HEK293T (cell line): ENCODE results near the gene SKOR1.

ENCODE experiments used
- CTCF ChIA-PET: fragments of 350-600 bp; formaldehyde crosslinking; extraction: SDS; loops from one replicate; lab custom pipeline; 2021; ENCODE audit warnings: antibody characterized with exemption, inconsistent platforms; lab: Yijun Ruan, JAX
- POLR2A ChIA-PET: fragments of 350-600 bp; formaldehyde crosslinking; extraction: SDS; loops from one replicate; lab custom pipeline; 2020; ENCODE audit warnings: antibody characterized with exemption, inconsistent platforms; lab: Yijun Ruan, JAX
- DNase-seq: peaks from one replicate; pipeline ENCODE4 v3.0.0; 2012; ENCODE audit warnings: mixed read lengths; ENCODE audit errors: extremely low spot score
- ARNT ChIP-seq: fragments of 450-650 bp; IDR thresholded peaks from 2 replicates; pipeline ENCODE4 v1.6.1; 2017; ENCODE audit warnings: mild to moderate bottlenecking
- BHLHE40 ChIP-seq: fragments of 450-650 bp; IDR thresholded peaks from 2 replicates; pipeline ENCODE4 v1.6.1; 2016; ENCODE audit warnings: mild to moderate bottlenecking, moderate library complexity, borderline replicate concordance
- CTBP1 ChIP-seq: fragments of 450-650 bp; IDR thresholded peaks from 2 replicates; pipeline ENCODE4 v1.6.1; 2016; ENCODE audit warnings: borderline replicate concordance
- ELF4 ChIP-seq: fragments of 450-650 bp; IDR thresholded peaks from 2 replicates; pipeline ENCODE4 v1.6.1; 2017; ENCODE audit warnings: antibody characterized with exemption
- FOXA1 ChIP-seq: fragments of 450-650 bp; IDR thresholded peaks from 2 replicates; pipeline ENCODE4 v1.6.1; 2016; ENCODE audit warnings: mild to moderate bottlenecking
- FOXK2 ChIP-seq: fragments of 450-650 bp; IDR thresholded peaks from 2 replicates; pipeline ENCODE4 v1.6.1; 2016; ENCODE audit warnings: mild to moderate bottlenecking
- FOXM1 ChIP-seq: fragments of 450-650 bp; IDR thresholded peaks from 2 replicates; pipeline ENCODE4 v1.6.1; 2017; ENCODE audit warnings: mild to moderate bottlenecking, borderline replicate concordance
- HDGF ChIP-seq: fragments of 450-650 bp; IDR thresholded peaks from 2 replicates; pipeline ENCODE4 v1.6.1; 2017; ENCODE audit warnings: antibody characterized with exemption, borderline replicate concordance
- L3MBTL2 ChIP-seq: fragments of 450-650 bp; conservative IDR thresholded peaks from 2 replicates; pipeline ENCODE4 v1.6.1; 2016; ENCODE audit warnings: mild to moderate bottlenecking
- LEF1 ChIP-seq: fragments of 450-650 bp; IDR thresholded peaks from 2 replicates; pipeline ENCODE4 v1.6.1; 2017; ENCODE audit warnings: mild to moderate bottlenecking, borderline replicate concordance
- NFRKB ChIP-seq: fragments of 450-650 bp; IDR thresholded peaks from 2 replicates; pipeline ENCODE4 v1.6.1; 2016; ENCODE audit warnings: mild to moderate bottlenecking, moderate library complexity
- PKNOX1 ChIP-seq: fragments of 450-650 bp; IDR thresholded peaks from 2 replicates; pipeline ENCODE4 v1.6.1; 2016
- SP1 ChIP-seq: fragments of 450-650 bp; IDR thresholded peaks from 2 replicates; pipeline ENCODE4 v1.6.1; 2017
- SUZ12 ChIP-seq: fragments of 450-650 bp; IDR thresholded peaks from 2 replicates; pipeline ENCODE4 v1.6.1; 2016; ENCODE audit warnings: mild to moderate bottlenecking
- TARDBP ChIP-seq: fragments of 450-650 bp; IDR thresholded peaks from 2 replicates; pipeline ENCODE4 v1.6.1; 2016
- ZNF384 ChIP-seq: fragments of 450-650 bp; IDR thresholded peaks from 2 replicates; pipeline ENCODE4 v1.6.1; 2016

The SKOR1 gene

GRCh38 chr15:67805666-67806516 lies 19.4 kb upstream of the SKOR1 start:
- TF ChIP-seq PKNOX1, result no peak
- TF ChIP-seq TARDBP, result no peak
- TF ChIP-seq SP1, result no peak
- TF ChIP-seq ARNT, result no peak
- TF ChIP-seq FOXK2, result no peak
- TF ChIP-seq FOXA1, result no peak
- no peak for TF ChIP-seq CTBP1
- TF ChIP-seq BHLHE40, result no peak
- no peak for TF ChIP-seq LEF1
- TF ChIP-seq FOXM1, result no peak
- no peak for TF ChIP-seq NFRKB
- TF ChIP-seq ELF4, result no peak
- no peak for TF ChIP-seq HDGF
- no peak for TF ChIP-seq SUZ12
- TF ChIP-seq ZNF384, result no peak
- no peak for TF ChIP-seq L3MBTL2
- DNase-seq, result no peak
- ChIA-PET POLR2A (no interaction called here), CTCF (no interaction called here)

DNA sequence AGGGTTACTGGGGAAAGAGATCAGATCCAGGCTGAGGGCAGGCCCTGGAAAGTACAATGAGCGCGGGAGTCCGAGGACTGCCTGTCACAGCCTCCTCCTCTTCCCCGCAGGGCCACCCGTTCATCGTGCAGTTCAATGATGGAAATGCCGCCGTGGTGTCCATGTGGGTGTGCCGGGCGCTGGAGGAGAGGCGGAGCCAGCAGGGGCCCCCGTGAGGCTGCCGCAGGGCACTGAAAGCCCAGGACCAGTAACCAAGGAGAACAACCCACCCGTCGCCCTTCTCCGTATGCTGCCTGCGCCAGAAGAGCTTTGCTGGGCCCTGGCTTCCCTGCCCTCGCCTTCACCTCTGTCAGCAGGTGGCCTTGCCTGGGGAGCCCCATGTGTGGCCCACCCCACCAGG lies 18.8 kb upstream of the SKOR1 start:
- POLR2A ChIA-PET, result no interaction called here
- CTCF ChIA-PET, result no interaction called here
- TF ChIP-seq CTBP1, result no peak
- no peak for TF ChIP-seq ELF4
- no peak for TF ChIP-seq FOXM1
- TF ChIP-seq HDGF, result no peak
- TF ChIP-seq ARNT, result no peak
- TF ChIP-seq FOXA1, result no peak
- TF ChIP-seq L3MBTL2, result no peak
- no peak for TF ChIP-seq PKNOX1
- TF ChIP-seq SUZ12, result no peak
- TF ChIP-seq NFRKB, result no peak
- TF ChIP-seq BHLHE40, result no peak
- TF ChIP-seq LEF1, result no peak
- TF ChIP-seq FOXK2, result no peak
- no peak for TF ChIP-seq SP1
- no peak for TF ChIP-seq TARDBP
- TF ChIP-seq ZNF384, result no peak
- DNase-seq, result no peak

DNA sequence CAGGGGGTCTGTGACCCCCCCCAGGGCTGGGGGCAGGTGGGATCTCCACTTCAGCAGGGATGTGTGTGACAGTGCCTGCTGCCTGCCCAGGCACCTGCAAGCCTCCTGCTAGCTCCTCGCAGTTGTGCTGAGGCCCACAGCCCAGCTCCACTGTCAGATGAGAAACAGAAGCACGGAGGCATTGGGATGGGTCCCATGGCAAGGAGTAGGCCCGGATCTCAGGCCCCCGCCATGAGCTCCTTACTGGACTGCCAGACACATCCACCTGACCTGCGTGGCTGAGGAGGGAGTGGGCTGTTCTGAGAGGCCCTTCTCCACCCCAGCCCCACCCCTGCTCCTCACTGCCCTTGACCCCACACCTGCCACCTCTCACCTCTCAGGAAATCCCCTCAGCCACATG lies 18.2 kb upstream of the SKOR1 start:
- ChIA-PET CTCF (no interaction called here), POLR2A (no interaction called here)

GRCh38 chr15:67807836-67808235 lies 17.5 kb upstream of the SKOR1 start:
- ChIA-PET POLR2A (no interaction called here), CTCF (no interaction called here)
- no peak for DNase-seq
- TF ChIP-seq FOXM1 (no peak), CTBP1 (no peak)

More for the DNA sequence above, 18.2 kb upstream of the SKOR1 start:
- DNase-seq, result no peak
- TF ChIP-seq BHLHE40, result no peak

GRCh38 chr15:67808821-67809220 lies 16.5 kb upstream of the SKOR1 start:
- no peak for DNase-seq
- TF ChIP-seq FOXK2, result no peak
- TF ChIP-seq ARNT, result no peak
- no peak for TF ChIP-seq HDGF
- no peak for TF ChIP-seq L3MBTL2
- no peak for TF ChIP-seq SUZ12
- TF ChIP-seq NFRKB, result no peak
- no peak for TF ChIP-seq LEF1
- CTCF ChIA-PET, result no interaction called here
- POLR2A ChIA-PET, result no interaction called here

DNA sequence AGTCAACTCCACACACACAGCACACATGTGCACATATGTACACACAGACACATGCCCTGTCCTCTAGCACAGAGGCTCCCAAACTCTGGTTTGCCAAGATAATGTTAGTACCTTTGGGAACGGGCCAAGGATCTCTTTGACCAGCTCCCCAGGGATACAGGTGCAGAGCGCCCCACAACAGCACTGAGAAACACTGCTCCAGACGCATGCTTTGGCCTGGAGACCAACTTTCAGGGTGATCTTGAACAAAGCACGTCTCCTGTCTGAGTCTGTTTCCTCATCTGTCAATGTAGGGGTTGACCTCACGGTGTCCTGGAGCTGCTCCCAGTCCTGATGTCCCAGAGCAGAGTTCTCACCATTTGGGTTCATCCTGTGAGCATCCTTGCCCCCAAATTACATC lies 15.9 kb upstream of the SKOR1 start:
- POLR2A ChIA-PET, result no interaction called here

GRCh38 chr15:67809866-67810265 lies 15.4 kb upstream of the SKOR1 start:
- no peak for DNase-seq
- CTCF ChIA-PET, result no interaction called here
- POLR2A ChIA-PET, result no interaction called here
- TF ChIP-seq L3MBTL2 (no peak), TARDBP (no peak), BHLHE40 (no peak)

More for the DNA sequence above, 15.9 kb upstream of the SKOR1 start:
- TF ChIP-seq FOXK2, result no peak
- TF ChIP-seq ELF4, result no peak
- TF ChIP-seq NFRKB, result no peak
- TF ChIP-seq TARDBP, result no peak
- no peak for TF ChIP-seq BHLHE40
- no peak for TF ChIP-seq FOXM1
- no peak for TF ChIP-seq LEF1
- DNase-seq, result no peak
- CTCF ChIA-PET, result no interaction called here

GRCh38 chr15:67812241-67812644 lies 13.1 kb upstream of the SKOR1 start:
- ChIA-PET POLR2A (interaction anchor here (1.1 kb wide), 1 partner anchor 10 kb away, joined by 3 read pairs; no protein-coding TSS in a partner anchor), CTCF (no interaction called here)
- no peak for TF ChIP-seq FOXA1
- no peak for TF ChIP-seq NFRKB
- no peak for TF ChIP-seq L3MBTL2
- TF ChIP-seq PKNOX1, result no peak
- TF ChIP-seq BHLHE40, result no peak
- TF ChIP-seq TARDBP, result no peak
- no peak for TF ChIP-seq CTBP1
- no peak for TF ChIP-seq FOXK2
- no peak for TF ChIP-seq ELF4
- no peak for TF ChIP-seq FOXM1
- DNase-seq, result no peak
